HFF-Myc (cell line): Measurements from ENCODE around the gene RCOR1.

Source experiments
- DNase-seq: peaks from one replicate; pipeline ENCODE4 v3.0.0-alpha.2; 2011; ENCODE audit warnings: low read depth; ENCODE audit errors: extremely low read depth
- H3K4me3 ChIP-seq: replicated peaks from 2 replicates; pipeline ENCODE4 v1.5.1; 2011; ENCODE audit warnings: low read depth, mild to moderate bottlenecking, control low read depth, low read length
- TF ChIP-seq, protein P1 (sequence below): IDR thresholded peaks from 2 replicates; pipeline ENCODE4 v1.5.1; 2012; ENCODE audit warnings: mild to moderate bottlenecking, low read depth, low read length, control low read depth; ENCODE audit errors: missing control alignments

The RCOR1 gene

DNA sequence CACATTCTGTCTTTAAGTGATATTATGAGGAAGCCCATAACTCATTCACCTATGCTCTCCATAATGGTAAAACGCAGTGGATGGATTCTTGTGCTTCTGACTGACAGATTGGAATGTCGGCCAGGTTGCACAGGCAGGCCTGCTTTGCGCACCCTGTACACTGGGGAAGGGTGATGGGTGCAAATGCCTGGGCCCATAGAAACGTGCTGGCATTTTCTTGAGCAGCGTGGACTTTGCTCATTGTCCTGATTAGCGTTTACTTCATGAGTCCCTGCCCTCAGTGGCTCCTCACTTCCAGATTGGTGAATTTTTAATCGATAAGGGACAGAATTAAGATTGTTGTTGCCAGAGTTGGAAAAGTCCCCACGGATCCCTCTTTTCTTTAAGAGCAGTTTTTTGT lies 103.9 kb downstream of the RCOR1 start:
- TF ChIP-seq, protein P1, sequence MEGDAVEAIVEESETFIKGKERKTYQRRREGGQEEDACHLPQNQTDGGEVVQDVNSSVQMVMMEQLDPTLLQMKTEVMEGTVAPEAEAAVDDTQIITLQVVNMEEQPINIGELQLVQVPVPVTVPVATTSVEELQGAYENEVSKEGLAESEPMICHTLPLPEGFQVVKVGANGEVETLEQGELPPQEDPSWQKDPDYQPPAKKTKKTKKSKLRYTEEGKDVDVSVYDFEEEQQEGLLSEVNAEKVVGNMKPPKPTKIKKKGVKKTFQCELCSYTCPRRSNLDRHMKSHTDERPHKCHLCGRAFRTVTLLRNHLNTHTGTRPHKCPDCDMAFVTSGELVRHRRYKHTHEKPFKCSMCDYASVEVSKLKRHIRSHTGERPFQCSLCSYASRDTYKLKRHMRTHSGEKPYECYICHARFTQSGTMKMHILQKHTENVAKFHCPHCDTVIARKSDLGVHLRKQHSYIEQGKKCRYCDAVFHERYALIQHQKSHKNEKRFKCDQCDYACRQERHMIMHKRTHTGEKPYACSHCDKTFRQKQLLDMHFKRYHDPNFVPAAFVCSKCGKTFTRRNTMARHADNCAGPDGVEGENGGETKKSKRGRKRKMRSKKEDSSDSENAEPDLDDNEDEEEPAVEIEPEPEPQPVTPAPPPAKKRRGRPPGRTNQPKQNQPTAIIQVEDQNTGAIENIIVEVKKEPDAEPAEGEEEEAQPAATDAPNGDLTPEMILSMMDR, result no peak
- DNase-seq, result no peak
- H3K4me3 ChIP-seq, result no peak overlapping the region

DNA sequence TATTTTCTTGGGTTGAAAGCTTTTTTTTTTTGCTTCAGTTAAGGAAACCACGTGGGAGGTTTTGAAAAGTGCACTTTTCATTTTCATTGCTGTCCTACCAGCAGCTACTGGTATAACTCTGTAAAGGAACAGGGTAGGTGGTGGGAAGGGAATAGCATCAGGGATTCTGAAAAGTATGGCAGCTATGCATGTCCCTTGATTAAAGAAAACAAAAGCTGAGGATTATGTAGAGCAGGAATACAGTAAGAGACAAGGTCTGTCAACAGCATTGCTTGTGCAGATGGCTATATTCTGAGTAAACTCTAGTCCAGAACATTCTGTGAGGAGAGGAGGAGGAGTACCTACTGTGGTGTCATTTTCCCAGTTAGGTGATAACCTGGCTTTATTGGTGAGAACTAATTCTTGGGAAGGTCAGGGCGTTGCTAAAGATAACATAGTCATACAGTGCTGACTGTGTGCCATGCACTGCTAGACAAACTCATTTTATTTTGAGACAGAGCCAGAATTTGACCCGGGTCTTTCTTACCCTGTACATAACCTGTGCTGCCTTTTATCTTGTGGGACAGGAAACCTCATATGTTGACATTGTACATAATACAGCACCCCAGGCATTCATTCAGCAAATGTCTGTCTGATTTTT lies 104.5 kb downstream of the RCOR1 start:
- TF ChIP-seq, protein P1, result no peak
- DNase-seq, result no peak
- no peak overlapping the region for H3K4me3 ChIP-seq

- DNase-seq, result no peak
- H3K4me3 ChIP-seq, result no peak overlapping the region
- TF ChIP-seq, protein P1, result no peak
Observed at GRCh38 chr14:102697501-102697900, 105.1 kb downstream of the RCOR1 start.

DNA sequence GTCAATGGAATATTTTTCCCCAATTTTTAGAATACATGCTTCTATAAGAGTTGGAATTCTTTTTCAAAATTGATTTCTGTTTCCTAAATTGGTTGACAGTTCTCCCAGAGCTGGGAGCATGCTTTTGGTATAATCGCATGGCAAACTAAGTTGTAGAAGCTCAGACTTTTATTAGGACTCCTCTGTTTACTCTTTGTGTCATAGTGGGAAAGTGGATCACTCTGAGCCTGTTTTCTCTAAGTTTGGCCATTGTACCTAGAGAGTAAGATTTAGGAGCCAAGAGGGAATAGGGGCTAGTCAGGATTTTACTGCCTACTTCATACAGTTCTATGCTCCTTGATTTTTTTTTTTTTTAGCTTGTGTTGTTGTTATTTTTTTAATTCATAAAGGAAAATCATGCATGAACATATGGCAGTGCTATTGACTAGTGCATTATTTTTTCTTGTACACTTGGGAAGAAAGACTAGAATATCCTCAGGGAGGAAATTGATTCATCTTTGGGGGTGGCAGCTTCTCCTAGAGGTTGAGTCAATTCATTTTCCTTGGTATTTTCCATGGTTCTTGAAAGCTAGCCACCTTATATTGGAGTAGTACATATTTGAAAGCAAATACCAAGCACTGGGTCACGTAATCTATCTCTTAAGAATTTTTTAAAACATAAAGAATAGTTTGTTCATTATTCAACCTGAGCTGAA lies 107.1 kb downstream of the RCOR1 start:
- TF ChIP-seq, protein P1, result no peak
- no peak for DNase-seq
- H3K4me3 ChIP-seq, result no peak overlapping the region

DNA sequence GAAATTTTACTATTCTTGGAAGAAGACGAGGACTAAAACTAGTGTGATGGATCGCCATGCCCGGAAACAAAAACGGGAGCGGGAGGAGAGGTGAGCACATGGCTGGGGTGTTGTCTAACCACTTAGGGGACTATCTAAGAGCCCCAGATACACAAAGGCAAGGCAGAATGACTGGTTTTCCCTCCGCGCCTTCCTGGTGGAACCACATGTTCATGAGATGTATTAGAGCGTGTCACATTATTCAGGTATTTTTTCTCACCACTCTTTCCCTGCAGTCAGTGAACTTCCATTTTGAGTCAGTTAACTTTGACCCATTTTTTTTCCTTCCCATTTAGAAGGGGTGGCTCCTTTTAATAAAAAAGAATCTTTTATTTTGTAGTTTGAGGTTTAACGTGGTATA lies 116.0 kb downstream of the RCOR1 start:
- no peak overlapping the region for H3K4me3 ChIP-seq
- DNase-seq, result no peak
- TF ChIP-seq, protein P1, result no peak

- TF ChIP-seq, protein P1, result no peak
Observed at GRCh38 chr14:102711207-102711606, 118.8 kb downstream of the RCOR1 start.

GRCh38 chr14:102711946-102712345 lies 119.5 kb downstream of the RCOR1 start:
- H3K4me3 ChIP-seq, result no peak overlapping the region
- TF ChIP-seq, protein P1, result no peak
- DNase-seq, result no peak

More at GRCh38 chr14:102711207-102711606, 118.8 kb downstream of the RCOR1 start:
- H3K4me3 ChIP-seq, result no peak overlapping the region
- no peak for DNase-seq
